Ramos (cell line): ENCODE measurements around the gene SLC25A24.
"Not testable (repeated sequence)": the region's sequence is repeated elsewhere in the genome, so short reads cannot be mapped to it uniquely, and the experiment has no call there.

Experiments used
- in situ Hi-C: fragments of 300-500 bp; cut with MboI; formaldehyde crosslinking; loops from one replicate; pipeline ENCODE4 v1.14.3; 2022; ENCODE audit warnings: low sequenced_read_pairs; ENCODE audit not compliant: unreplicated experiment

The SLC25A24 gene

GRCh38 chr1:108141621-108142020, 58.5 kb downstream of the SLC25A24 start:
- in situ Hi-C loops: no loop called here

- in situ Hi-C loops: no loop called here
Measured at GRCh38 chr1:108140936-108141335, 59.2 kb downstream of the SLC25A24 start.

- in situ Hi-C loops: no loop called here
Measured at GRCh38 chr1:108140177-108140576, 60.0 kb downstream of the SLC25A24 start.

- in situ Hi-C loops: not testable (repeated sequence)
Measured at GRCh38 chr1:108139555-108139954, 60.6 kb downstream of the SLC25A24 start.

GRCh38 chr1:108133148-108133547, 67.0 kb downstream of the SLC25A24 start:
- in situ Hi-C loops: not testable (repeated sequence)

- in situ Hi-C loops: not testable (repeated sequence)
Measured at GRCh38 chr1:108132367-108132766, 67.8 kb downstream of the SLC25A24 start.

GRCh38 chr1:108131281-108131680, 68.9 kb downstream of the SLC25A24 start:
- in situ Hi-C loops: not testable (repeated sequence)

- in situ Hi-C loops: no loop called here
Measured at GRCh38 chr1:108130794-108131193, 69.3 kb downstream of the SLC25A24 start.

- in situ Hi-C loops: loop anchor here (5.0 kb wide), 1 partner anchor 343 kb away; no protein-coding TSS in a partner anchor
Measured at GRCh38 chr1:108129999-108130398, 70.1 kb downstream of the SLC25A24 start.

- in situ Hi-C loops: loop anchor here (5.0 kb wide), 1 partner anchor 338 kb away; no protein-coding TSS in a partner anchor
Measured at GRCh38 chr1:108125312-108126138, 74.6 kb downstream of the SLC25A24 start.

- in situ Hi-C loops: loop anchor here (5.0 kb wide), 1 partner anchor 337 kb away; no protein-coding TSS in a partner anchor
Measured at GRCh38 chr1:108124622-108125311, 75.4 kb downstream of the SLC25A24 start.

- in situ Hi-C loops: no loop called here
Measured at GRCh38 chr1:108124023-108124422, 76.1 kb downstream of the SLC25A24 start.

GRCh38 chr1:108121358-108122143, 78.6 kb downstream of the SLC25A24 start:
- in situ Hi-C loops: no loop called here

- in situ Hi-C loops: no loop called here
Measured at GRCh38 chr1:108120163-108120562, 80.0 kb downstream of the SLC25A24 start.

- in situ Hi-C loops: no loop called here
Measured at GRCh38 chr1:108119500-108119899, 80.6 kb downstream of the SLC25A24 start.

- in situ Hi-C loops: no loop called here
Measured at GRCh38 chr1:108117945-108118902, 81.9 kb downstream of the SLC25A24 start.

- in situ Hi-C loops: no loop called here
Measured at GRCh38 chr1:108117237-108117636, 82.9 kb downstream of the SLC25A24 start.

- in situ Hi-C loops: no loop called here
Measured at GRCh38 chr1:108114033-108114599, 86.0 kb downstream of the SLC25A24 start.

GRCh38 chr1:108113496-108113895, 86.6 kb downstream of the SLC25A24 start:
- in situ Hi-C loops: no loop called here
